Spleen (tissue), 7 donors: ENCODE results near the gene SLC23A2.

Experiments
- POLR2AphosphoS5 ChIP-seq, 3 donors: sonication (generic); formaldehyde crosslinking; IDR thresholded peaks; one replicate each; pipeline ENCODE4 v1.5.1; 2017; ENCODE audit warnings: antibody characterized with exemption in 3 of 3
- TF ChIP-seq, protein P1 (sequence below), 11 experiments: fragments of 200-600 bp in 7 of 11; fragments of 450-650 bp in 4 of 11; sonication (generic) in 4 of 11; IDR thresholded peaks in 8 of 11; conservative IDR thresholded peaks in 3 of 11; 1 replicate in 7 of 11; 2 replicates in 4 of 11; pipeline versions ENCODE4 v1.4.0 to v1.8.0; 2016 to 2021; ENCODE audit warnings: antibody characterized with exemption in 11 of 11, inconsistent platforms in 4 of 11, mild to moderate bottlenecking in 1 of 11
- donor health status: DM: no; HTN: no; CAD: no; lungs with moderate emphysema.
- donor health status: DM: no; HTN: no; CAD: no.
- donor health status: DM: no; HTN: no; CAD: no.

DNA sequence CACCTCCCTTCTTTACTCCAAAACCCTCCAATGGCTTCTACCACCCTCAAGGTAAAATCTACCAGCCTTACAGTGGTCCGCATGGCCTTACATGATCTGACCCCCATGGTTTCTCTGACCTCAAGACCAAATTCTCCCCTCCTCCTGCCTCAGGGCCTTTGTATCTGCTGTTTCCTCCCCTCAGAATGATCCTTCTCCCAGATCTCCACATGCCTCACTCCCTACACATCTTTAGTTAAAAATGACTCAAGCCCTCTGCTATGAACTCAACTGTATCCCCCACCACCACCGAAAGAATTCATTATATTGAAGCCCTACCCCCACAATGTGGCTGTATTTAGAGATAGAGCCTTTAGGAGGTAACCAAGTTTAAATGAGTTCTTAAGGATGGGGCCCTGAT lies 4.1 kb downstream of the SLC23A2 start:
- TF ChIP-seq, protein P1, sequence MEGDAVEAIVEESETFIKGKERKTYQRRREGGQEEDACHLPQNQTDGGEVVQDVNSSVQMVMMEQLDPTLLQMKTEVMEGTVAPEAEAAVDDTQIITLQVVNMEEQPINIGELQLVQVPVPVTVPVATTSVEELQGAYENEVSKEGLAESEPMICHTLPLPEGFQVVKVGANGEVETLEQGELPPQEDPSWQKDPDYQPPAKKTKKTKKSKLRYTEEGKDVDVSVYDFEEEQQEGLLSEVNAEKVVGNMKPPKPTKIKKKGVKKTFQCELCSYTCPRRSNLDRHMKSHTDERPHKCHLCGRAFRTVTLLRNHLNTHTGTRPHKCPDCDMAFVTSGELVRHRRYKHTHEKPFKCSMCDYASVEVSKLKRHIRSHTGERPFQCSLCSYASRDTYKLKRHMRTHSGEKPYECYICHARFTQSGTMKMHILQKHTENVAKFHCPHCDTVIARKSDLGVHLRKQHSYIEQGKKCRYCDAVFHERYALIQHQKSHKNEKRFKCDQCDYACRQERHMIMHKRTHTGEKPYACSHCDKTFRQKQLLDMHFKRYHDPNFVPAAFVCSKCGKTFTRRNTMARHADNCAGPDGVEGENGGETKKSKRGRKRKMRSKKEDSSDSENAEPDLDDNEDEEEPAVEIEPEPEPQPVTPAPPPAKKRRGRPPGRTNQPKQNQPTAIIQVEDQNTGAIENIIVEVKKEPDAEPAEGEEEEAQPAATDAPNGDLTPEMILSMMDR (IDR thresholded peaks at IDR 0.05 in 8 of 11, conservative IDR thresholded peaks at IDR 0.05 in 3 of 11) = no peak
- no peak for TF ChIP-seq POLR2AphosphoS5 (IDR thresholded peaks at IDR 0.05)
